Amygdala (tissue), 56 donors: ENCODE results near the gene IMMP2L.

ENCODE experiments used
- DNase-seq, 56 donors: peaks; one replicate each; lab custom pipeline; 2025; lab: John Stamatoyannopoulos, UW

The IMMP2L gene

DNA sequence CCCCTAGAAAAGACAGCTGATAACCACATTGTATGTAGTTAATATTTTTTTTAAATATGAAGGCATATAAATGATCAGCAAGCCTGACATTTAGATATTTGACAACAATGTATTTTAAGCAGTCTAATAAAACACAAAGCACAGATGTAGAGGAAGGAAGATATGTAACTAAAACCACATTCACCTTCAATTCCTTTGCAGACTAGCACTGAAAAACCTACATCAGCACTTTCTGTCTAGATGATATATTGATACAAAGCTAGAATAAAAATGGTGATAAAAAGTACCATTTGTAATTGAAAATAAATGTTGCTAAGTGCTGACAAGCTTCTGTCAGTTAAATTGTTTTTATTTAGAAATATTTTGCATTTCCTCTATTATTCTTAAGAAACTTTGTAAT is 153.6 kb downstream of the IMMP2L start:
- DNase-seq, result no peak

DNA sequence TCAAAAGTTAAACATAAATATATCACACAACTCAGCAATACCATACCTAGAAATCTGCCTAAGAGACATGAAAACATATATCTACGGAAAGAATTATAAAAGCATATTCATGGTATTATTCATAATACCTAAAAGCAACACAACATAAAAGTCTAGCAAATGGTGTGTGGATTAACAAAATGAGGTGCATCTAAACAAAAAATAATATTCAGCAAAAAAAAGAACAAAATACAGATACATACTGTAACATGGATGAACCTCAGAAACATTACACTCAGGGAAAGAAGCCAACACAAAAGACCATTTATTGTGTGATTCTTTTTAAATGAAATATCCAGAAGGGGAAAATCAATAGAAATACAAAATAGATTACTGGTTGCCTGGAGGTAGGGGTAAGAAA is 155.0 kb downstream of the IMMP2L start:
- DNase-seq, result no peak

DNA sequence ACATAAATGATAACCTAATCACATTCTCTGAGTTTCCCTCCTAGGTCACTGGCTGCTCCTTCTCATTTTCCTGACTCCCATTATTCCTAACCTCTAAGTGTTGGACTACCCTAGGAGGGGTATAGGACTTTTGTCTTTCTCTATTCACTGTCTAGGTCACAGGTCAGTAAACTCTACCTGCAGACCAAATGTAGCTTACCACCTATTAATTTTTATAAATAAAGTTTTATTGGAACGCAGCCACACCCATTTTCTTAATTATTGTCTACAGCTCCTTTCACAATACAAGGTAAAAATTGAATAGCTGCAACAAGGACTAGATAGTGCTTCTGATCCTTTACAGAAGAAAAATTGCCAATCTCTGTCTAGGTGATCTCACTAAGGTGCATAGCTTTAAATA is 156.7 kb downstream of the IMMP2L start:
- no peak for DNase-seq

DNA sequence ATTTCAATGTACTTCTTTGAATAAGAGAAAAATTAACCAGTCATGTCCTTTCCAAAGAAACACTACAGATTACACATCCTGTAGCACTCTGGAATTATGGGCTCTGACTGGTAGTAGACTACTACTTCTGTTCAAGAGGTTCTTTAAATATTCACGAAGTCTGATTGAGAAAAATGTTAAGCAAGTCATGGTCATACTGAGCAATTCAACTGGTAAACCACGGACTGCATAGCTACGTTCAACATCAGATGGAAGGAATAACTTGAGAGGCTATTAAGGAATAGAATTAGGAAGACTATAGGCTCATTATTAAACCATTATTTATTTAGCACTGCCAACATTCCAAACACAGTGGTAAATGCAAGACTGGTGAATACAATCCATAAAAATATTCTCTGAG is 160.8 kb downstream of the IMMP2L start:
- no peak for DNase-seq

DNA sequence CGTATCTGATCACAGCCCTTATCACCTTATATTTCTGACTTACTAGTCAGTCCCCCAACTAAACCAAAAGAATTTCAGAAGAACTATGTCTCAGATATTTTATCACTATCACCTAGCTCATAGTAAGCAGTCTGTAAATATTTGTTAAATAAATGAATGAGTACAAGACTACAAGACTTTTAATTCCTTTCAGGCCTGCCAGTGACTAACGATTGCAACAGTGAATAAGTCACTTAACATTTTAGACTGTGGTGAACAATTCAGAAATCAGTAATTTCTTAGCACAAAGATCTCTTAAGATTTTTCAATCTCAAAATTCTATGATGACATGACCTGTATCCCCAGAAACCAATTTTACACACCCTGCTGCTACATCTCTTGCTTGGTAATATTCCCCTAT is 162.2 kb downstream of the IMMP2L start:
- DNase-seq, result no peak

DNA sequence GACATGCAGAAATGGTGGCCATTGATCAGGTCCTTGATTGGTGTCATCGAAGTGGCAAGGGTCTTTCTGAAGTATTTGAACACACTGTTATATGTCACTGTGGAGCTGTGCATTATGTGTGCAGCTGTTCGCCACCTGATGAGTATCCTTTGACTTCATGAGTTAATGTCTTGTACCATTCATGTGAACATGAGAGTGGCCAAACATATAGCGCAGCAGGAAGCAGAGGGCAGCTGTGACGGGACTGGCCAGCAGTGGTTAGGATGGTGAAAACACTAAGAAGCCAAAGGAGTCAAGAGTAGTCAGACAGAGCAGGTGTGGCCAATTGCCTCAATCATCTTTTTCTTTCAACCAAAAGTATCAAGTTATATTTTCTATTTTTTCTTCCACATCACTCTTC is 167.4 kb downstream of the IMMP2L start:
- DNase-seq, result no peak

DNA sequence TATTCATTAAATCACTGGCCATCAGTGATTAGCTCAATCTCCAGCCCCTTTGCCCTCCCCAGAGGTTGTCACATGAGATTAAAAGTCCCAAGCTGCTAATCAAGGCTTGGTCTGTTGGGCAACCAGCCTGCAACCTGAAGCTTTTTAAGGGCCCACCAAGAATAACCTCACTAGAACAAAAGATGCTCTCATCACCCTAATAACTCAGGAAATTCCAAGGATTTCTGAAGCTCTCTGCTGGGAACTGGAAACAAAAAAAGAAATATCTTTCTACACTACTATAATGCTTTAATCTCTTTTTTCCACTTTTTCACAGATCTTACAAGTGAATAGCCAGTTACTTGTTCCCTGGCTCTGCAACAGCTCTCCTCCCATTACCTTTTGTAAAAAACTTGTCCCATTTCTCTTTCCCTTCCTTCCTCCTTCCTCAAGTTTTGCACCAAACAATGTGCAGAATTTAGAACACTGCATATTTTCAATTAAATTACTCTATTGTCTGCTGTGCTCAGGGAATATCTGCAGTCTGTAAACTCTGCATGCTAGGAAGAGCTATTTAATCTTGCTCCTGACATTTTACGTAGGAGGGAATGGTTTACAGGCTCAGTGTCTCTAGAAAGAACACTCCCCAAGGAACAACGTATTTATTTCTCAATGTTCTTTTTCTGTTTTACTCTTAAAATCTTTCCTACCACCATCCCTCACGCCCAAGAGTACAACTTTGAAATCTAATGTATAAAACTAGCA is 169.1 kb downstream of the IMMP2L start:
- DNase-seq, result no peak

DNA sequence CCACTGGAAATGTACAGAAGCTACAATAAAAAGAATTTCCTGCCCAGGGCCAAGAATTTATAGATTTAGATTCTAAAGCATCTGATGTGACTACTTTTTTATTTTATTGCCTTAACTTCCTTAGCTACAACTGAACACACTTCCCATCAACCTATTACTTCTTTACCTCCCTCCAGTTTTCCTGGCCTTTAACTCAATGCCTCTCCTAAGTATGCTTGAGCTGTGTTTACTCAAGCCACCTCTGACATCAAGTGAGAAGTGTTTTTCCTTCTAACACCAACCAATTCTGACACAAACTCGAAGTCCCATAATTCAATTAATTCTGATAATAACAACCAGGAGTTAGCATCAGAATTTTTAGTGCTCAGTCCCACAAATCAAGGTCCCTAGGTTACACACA is 170.0 kb downstream of the IMMP2L start:
- no peak for DNase-seq

DNA sequence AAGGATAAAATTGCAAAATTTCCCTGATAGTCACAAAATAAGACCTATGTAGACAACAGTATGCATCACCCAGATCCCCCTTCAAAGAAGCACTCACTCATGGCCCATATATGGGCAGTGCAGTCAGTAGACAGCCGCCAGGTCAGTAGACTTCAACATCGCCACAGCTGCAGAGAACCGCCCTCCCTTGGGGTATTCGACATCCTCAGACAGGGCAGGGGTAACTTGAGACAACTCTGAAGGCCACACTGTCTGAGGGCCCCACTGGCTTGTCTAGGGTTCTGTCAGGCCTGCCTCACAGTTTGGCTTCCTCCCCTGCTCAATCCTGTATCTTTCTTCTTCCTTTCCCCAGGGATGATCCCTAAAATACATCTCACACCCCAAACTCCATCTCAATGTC is 172.3 kb downstream of the IMMP2L start:
- no peak for DNase-seq

DNA sequence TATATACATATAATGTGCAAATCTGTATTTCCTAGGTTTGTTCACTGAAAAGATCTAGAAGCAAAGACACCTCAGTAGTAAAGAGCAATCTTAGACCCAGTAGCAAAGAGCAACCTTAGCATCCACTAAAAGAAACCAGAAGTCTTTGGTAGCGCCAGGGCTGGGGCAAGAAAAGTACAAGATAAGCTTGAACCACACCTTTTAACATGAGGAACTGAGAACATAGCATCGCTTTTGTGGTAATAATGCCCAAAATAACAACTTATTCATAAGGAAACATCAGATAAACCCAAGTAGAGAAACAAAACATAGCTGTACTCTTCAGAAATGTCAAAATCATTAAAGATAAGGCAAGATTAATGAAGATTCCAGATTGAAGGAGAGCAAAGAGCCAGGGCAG is 173.4 kb downstream of the IMMP2L start:
- DNase-seq, result no peak

DNA sequence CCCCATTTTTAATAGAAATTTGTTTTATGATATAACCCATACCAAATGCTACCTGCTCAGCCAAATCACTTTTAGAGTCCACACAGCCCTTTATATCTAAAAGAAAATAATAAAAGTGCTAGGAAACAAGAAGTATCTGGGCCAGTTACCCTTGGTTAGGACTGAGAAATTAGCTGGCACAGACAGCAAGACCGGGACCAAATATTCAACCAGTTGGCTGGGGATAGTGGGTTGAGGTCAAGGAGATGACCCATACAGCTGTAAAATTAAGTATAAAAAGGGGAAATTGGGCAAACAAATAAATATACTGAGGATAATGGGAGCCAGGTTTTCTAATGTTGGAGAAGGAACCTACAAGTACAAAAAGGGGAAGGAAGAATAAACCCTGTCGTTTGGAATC is 174.3 kb downstream of the IMMP2L start:
- no peak for DNase-seq

DNA sequence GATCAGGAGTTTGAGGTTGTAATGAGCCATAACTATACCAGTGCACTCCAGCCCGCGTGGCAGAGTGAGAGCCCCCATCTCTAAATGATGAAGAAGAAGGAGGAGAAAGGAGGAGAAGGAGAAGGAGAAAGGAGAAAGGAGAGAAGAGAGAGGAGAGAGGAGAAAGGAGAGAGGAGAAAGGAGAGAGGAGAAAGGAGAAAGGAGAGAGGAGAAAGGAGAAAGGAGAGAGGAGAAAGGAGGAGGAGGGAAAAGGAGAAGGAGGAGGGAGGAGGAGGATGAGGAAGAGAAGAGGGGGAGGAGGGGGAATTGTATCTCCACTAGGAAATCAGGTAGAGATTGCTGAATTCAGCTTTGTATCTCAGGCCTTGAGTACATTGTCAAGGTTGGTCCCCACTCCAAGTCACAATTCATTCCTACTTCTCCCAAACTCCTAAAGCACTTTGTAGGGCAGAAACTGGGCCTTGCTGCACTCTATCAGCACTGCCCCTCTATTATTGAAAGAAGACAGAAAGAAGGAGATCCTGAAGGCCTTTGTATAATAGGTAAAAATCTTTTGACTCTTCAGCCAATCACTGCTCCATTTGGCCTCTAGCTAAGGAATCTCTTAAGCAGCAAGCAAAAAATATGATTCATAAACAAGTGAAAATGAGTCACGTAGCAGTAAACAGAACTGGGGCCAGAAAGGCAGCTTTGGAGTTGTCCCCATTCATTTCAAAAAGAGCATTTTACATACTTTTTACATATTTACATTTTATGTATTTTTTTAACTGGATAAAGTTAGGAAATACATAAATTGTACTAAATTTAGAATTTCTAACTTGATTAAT is 178.0 kb downstream of the IMMP2L start:
- DNase-seq, result no peak

DNA sequence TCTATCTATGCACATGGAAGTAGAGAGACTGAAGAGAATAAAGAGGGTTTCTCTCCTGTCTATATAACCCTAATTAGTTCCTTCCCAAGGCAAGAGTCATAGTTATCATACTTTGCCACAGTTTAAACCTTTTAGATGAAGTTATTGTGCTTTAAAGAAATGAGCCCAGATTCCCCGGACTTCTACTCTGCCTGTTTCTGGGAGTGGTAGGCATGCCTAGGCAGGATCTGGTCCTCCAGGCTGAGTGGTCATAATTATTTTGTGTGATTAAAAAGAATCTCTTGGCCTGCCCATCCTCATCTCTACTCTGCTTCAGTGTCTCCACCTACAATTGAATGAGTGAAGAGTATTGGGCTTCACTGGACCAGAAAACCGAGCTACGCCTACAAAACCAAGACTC is 179.2 kb downstream of the IMMP2L start:
- no peak for DNase-seq

DNA sequence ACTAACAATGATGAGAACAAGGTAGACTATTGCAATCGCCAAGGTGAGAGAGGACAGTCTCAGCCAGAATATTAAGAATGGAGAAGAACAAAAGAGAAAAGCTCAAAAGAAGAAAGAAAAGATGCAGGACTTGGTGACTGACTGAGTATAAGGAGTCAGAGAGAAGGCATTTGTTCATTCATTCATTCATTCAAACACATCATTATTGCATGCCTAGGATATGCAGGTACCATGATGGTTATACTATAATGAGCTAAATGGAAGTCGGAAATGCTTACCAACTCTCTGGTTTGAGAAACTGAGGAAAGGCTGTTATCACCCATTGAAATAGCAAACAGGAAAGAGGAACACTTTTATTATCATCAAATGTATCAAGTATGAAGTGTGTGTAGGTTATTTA is 180.7 kb downstream of the IMMP2L start:
- no peak for DNase-seq

DNA sequence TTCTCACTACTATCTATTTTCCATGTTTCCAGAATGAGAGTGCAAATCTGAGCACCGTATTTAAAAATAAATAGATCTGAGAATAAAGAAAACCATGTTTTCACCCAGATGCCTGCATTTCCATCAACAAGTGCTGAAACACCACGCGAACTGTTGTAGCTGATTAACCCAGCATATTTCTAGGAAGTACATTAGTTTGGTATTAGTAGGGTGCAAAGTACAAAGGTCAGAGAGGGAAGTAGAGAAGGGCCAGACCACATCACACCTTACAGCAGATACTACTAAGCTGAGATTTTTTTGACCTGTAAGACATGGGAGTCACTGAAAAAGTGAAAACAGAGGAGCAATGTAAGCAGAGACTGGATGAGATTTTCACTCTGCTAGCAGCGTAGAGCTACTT is 181.3 kb downstream of the IMMP2L start:
- DNase-seq, result no peak

DNA sequence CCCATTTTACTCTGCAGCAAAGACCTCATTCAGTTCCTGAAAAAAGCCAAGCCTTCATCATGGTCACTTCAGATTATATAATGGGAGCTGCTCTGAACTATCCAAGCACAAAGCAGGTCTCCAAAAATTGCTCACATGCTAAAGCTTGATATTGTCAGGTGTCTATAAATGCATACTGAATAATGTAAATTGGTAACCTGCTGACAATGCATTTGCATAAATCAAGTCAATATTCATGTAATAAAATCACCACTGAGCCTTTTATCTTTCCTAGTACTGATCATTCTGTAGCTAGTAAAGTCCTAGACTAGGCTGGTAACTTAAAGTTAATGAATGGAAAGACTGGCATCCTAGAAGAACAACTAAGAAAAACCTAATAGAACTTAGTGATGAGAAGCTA is 188.3 kb downstream of the IMMP2L start:
- no peak for DNase-seq

DNA sequence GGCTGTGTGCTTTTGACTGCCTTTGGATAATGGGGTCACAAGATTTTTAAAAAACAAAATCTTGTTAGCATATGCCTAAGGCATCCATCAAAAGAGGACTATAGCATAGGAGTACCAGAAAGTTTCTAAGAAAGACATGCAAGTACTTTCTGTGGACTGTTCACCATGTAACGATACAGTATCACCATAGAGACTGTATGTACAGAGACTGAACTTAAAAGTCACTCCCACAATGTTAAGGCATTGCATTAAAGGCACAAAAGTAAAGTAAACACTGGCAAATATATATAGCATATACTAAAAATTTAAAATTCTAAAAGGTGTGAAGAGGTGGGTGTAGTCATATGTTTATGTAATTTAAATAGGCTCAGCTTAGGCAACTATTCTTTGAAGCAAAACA is 190.9 kb downstream of the IMMP2L start:
- DNase-seq, result no peak

DNA sequence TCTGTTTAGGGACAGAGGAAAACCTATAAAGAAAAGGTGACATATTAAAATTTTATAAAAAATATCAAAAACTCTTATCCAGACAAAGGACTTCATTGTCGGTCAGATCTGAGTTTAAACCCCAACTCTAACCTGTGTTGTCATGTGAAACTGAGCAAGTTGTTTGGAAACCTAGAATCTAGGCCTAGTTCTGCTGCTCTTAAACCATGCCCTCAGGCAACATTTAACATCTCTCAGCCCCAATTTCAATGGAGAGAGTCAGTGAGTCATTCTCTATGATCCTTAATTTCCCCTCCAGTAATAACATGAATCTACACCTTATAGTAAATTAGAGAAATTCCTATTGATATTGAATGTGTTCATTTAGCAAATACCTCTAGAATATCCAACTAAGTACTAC is 192.3 kb downstream of the IMMP2L start:
- DNase-seq, result no peak

DNA sequence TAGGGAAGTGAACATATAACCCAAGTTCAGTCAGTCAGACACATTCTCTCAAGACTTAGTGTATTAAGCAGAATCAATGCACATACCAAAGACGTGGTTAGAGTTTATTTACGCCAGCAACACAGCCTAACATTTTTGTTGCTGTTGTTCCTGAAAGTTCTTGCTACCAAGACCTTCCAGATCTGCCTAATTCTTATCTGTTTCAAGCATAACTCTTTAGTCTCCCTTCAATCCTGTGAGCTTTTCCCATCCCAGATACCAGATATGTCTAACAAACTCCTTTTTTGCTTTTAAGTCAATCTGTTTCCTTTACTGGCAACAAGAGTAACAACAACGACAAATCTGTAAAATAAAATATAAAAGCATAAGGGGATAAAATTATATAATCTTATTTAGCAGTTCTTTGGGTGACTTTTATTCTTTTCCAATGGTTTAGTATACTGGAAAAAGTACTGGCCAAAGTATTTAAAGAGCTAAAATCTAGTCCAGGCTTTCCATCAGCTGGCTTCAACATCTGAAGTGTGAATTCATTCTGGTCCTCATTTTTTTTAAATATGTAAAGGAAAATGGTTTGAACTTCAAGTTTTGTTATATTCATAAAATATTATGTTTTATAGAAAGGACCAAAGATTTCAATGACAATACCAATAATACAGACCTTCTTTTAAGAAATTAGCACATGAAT is 193.8 kb downstream of the IMMP2L start:
- DNase-seq, result no peak

DNA sequence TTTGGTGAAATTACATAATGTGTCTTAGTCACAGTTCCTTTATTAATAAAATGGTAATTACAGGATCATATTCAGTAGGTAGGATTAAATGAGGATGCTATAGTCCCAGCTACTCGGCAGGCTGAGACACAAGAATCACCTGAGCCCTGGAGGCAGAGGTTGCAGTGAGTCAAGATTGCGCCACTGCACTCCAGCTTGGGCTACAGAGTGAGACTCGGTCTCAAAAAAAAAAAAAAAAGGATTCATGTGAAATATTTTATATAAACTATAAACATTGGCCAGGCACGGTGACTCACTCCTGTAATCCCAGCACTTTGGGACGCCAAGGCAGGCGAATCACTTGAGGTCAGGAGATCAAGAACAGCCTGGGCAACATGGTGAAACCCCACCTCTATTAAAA is 197.9 kb downstream of the IMMP2L start:
- DNase-seq, result no peak

DNA sequence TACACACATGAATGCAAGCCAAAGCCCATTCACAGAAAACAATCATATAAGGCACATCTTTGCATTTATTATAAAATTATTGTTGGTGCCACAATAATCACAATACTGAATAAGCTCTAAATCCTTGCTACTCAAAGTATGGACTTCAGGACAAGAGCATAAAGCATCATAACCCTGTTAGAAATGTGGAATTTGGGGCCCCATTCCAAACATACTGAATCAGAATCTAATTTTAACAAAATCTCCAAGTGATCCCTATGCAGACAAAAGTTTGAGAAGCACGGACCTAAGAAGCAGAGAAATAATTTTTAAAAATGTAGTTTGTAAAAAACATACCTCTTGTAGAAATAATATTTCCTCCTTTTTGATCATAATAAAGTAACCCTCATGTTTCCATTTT is 199.2 kb downstream of the IMMP2L start:
- DNase-seq, result no peak
